SK-N-SH treated with all-trans-retinoic acid at 6 μM for 48 hours (cell line): ENCODE results near the gene CENPVL3.

ENCODE experiments used
- GLIS3 ChIP-seq: fragments of 250-450 bp; sonication (Bioruptor Pico); IDR thresholded peaks from 2 replicates; pipeline ENCODE4 v1.5.0; 2020; ENCODE audit warnings: mild to moderate bottlenecking, moderate library complexity
- PATZ1 ChIP-seq: fragments of 250-450 bp; sonication (Bioruptor Pico); IDR thresholded peaks from 2 replicates; pipeline ENCODE4 v1.8.0; 2020; ENCODE audit warnings: mild to moderate bottlenecking, moderate library complexity, borderline replicate concordance
- ZNF565 ChIP-seq: fragments of 450-650 bp; formaldehyde crosslinking; conservative IDR thresholded peaks from 2 replicates; pipeline ENCODE4 v1.5.0; 2020; ENCODE audit warnings: low read depth, mild to moderate bottlenecking, moderate library complexity

- TF ChIP-seq ZNF565 (no peak), PATZ1 (CRISPR knock-in tag) (no peak), GLIS3 (CRISPR knock-in tag) (no peak)
Observed at GRCh38 chrX:51614353-51615012, 4.2 kb downstream of the CENPVL3 start.
